ENCODE data around the gene SEPSECS.

Gene SEPSECS

DNA sequence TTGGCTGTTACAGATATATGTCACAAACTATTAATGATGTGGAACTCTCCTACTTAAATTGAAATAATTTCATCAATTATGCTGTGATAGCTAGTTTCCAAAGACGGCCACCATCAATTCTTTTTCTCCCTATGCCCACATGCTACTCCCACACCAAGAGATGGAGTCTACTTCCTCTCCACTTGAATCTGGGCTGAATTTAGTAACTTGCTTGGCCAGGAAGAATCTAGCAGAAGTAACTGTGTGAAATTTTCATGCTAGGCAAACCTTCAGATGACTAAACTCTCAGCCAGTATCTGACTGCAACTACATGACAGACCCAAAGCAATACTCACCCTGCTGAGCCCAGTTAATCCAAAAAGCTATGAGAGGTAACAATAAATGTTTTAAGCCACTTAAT lies 3.2 kb downstream of the SEPSECS start:
- in situ Hi-C loops (cut with MboI; ENCODE audit: low sequenced_read_pairs) = no loop called here

DNA sequence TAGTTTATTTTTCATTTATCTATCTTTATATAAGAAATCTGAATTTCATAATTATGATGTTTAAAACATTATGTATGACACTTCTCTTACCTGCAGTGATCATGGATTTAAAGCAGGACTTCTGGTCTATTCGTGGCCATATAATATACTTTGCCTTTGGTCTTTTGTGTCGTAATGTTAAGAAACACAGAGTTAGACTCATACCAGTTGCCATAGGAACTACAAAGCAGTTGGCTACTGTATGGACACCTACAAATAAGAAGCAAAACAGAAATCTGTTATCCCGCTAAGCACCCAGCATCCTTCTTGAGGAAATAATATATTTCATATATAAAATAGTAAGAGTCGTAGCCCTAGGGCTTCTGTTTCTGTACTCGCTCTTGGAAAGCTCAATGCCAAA lies 4.3 kb downstream of the SEPSECS start:
- in situ Hi-C loops (cut with MboI; ENCODE audit: low sequenced_read_pairs) = no loop called here

DNA sequence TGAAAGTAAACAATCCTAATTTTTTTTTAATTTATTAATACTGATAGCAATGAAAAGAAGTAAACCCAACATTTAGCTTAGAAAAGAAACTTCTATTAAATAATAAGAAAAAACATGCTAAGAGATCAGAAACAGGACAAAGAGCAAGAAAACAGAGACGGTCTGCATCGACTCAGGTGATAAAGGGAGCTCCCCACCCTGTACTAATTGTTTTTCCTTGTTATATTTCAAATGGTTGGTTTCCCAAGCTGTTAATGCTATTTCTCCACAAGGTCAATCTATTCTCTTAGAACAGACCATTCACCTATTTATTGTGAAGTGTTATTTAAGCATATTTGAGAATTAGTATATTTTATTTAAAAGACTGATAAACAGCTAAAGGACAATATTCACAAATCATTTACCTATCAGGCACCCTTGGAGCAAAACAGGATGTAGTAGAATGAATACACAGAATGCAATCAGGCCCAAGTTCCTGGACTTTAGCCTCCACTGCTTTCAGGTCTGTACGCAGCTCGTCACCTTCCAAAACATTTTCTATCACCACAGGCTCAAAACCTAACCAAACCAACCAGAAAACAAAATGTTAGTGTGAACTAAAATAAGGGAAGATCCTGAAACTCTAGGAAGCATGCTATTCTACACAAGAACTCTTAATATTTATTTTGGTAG lies 5.5 kb downstream of the SEPSECS start:
- in situ Hi-C loops (cut with MboI; ENCODE audit: low sequenced_read_pairs) = no loop called here

DNA sequence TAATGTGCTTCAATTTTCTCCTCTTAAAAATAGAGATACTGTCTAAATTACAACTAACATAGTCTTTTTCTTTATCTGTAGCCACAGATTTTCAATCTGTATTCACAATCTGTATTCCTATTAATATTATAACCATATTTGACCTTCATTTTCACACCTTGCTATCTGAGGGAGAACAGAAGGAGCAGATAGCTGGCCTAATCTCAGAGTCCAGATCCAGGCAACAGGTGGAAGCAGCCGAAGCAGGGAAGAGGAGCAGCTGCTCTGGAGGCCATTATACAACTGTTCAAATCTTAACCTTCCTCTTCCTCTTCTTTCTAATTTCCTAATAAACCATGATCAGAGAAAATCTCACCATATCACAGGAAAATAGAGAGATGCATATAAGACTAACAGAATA lies 14.2 kb downstream of the SEPSECS start:
- in situ Hi-C loops (cut with MboI; ENCODE audit: low sequenced_read_pairs) = no loop called here

DNA sequence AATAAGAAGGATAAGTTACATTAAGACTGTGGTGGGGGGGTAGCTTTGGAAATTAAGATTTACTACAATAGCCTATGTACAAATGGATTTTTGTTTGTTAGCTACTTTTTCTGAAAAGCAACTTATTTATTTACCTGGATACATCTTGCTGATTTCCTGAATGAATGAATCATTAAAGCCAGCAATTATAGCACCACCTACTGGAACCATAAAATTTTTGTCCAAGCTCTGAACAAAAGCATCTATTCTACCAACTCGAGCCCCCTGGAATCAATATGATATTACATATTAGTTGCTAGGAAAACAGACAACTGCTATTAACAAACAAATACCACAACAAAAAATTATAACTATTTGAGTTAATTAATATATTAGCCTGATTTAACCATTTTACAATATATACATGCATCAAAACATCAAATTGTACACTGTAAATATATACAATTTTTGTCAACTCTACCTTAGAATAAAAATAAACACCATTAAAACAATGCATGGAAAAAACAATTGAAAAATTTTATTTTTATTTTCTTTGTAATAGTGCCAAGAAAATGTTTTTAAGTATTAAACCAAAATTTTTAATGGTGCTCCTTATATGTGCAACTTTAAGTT lies 15.3 kb downstream of the SEPSECS start:
- in situ Hi-C loops (cut with MboI; ENCODE audit: low sequenced_read_pairs) = no loop called here

DNA sequence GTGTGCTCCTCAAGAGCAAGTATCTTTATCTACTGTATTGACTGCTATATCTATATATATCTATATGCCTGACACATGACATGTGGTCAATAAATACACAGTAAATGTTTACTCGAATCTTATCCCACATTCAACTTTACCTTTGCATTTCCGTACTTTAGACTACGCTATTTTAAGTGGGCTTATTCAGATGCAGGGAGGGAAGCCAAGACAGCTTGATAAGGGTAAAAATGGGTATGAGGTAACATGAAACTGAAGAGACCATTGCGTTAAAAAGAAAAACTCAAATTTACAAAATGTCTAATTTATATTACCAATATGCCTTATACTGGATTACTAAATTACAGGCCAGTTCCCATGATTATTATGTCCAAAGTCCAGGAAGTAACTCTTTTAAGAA lies 17.8 kb downstream of the SEPSECS start:
- in situ Hi-C loops (cut with MboI; ENCODE audit: low sequenced_read_pairs) = no loop called here

DNA sequence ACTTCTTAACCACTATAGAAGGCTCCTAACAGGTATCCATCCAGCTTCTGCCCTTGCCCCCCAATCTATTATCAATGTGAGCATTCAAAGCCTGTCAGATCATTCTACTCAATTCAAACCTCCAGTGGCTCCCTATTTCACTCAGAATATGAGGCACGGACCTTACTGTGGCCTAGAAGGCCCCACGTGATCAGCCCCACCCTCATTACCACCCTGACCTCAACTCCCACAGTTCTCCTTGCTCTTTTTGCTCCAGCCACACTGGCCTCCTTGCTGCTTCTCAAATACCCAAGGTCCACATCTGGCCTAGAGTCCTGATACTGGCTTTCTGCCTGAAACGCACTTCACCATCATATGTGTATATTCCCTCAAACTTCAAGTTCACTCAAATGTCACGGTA lies 18.7 kb downstream of the SEPSECS start:
- in situ Hi-C loops (cut with MboI; ENCODE audit: low sequenced_read_pairs) = no loop called here

DNA sequence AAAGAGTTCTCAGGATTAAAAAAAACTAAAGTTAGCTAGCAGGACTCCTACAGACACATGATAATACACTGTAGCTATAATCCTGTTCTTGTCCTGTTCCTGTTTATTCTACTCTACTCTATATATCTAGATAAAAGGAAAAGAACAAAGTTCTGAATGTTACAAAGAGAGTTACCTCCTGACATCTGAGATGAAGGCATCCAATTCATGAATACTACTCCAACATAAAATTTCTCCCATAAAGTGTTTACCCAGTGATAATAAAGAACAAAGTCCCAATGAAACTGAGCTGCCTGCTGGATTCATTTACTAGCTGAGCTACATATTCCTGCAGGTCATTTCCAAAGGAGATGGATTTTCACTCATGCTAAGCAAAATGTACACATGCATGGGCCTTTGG lies 27.1 kb downstream of the SEPSECS start:
- in situ Hi-C loops (cut with MboI; ENCODE audit: low sequenced_read_pairs) = no loop called here

DNA sequence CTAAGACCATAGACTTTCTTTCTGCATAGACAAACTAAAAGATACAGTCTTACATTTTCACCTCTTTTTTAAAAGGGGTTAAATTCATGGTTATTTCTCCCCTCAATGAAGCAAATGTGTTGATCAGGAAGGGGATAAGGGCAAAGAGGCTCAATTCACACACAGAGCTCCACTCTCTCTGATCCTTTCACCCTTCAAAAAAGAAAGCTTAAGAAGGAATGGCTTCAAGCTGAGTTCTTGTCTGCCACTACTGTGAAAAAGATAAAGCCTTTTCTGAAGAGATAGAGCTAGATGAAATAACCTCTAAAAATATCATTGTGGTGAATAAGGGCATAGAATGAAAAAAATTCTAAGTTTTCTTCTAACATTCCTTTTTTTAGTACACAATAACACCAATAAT lies 28.3 kb downstream of the SEPSECS start:
- in situ Hi-C loops (cut with MboI; ENCODE audit: low sequenced_read_pairs) = no loop called here

DNA sequence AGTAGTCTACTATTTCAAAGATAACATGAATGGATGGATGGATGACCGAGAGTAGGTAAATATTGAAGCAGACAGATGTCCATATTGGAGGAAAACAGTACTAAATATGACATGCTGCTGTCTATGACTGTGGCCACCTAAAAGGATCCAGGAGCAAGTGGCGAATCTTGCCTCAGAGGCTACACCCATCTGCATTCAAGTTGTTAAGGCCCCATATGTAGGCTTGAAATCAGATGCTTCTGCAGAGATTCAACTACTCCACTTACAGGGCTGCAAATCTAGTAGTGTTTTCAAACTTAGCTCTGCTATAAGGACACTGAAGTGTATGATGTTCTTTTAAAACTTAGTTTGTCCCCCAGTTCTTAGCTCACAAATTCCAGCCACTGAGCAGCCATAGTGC lies 28.9 kb downstream of the SEPSECS start:
- in situ Hi-C loops (cut with MboI; ENCODE audit: low sequenced_read_pairs) = no loop called here

DNA sequence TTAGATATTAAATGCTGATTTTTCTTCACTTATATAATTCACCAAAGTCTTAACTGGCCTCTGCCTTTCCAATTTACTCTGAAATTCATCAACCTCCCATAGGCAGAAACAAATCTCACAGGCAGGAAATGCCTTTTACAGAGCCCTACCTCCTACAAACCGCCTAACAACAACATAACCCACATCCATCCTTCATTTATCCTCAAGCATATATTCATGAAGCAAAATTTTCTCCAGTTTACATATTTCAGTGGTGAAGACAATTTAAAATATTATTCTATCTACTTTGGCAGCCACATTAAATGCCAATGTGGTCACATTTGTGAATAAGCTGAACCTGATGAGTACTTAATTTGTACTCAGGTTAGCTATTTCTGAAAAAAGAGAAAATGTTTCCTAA lies 30.3 kb downstream of the SEPSECS start:
- in situ Hi-C loops (cut with MboI; ENCODE audit: low sequenced_read_pairs) = no loop called here

DNA sequence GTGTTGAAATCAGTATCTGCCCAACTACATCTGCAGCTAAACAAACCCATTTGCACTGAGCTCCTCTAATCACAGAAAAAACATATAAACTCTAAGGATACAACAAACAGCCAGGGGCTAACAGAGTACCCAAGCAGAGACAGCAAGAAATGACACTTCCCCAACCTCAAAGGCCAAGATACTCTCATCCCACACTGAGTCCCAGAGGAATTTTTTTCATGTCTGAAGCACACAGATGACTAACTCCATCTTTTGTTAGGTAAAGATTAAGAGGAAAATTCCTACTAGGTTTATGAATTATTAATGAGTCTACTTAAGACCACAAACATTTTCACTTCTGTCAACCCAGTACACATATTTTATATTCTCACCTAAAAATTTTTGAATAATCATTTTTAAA lies 31.6 kb downstream of the SEPSECS start:
- in situ Hi-C loops (cut with MboI; ENCODE audit: low sequenced_read_pairs) = no loop called here

DNA sequence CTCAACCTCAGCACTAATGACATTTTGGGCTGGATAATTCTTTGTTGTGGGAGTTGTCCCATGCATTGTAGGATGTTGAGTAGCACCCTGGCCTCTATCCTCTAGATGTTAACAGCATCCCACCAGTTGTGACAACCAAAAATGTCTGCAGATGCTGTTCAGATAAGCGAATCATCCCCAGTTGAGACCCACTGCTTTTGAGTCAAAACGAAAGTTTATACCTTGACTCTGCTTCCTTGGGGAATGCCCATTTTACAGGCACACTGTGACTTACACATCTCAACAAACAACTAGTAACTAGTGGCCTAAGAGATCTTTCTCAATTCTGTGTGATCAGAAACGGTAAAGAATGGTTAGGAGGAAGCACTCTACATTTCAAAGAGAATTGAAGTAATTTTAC lies 37.0 kb downstream of the SEPSECS start:
- in situ Hi-C loops (cut with MboI; ENCODE audit: low sequenced_read_pairs) = no loop called here

DNA sequence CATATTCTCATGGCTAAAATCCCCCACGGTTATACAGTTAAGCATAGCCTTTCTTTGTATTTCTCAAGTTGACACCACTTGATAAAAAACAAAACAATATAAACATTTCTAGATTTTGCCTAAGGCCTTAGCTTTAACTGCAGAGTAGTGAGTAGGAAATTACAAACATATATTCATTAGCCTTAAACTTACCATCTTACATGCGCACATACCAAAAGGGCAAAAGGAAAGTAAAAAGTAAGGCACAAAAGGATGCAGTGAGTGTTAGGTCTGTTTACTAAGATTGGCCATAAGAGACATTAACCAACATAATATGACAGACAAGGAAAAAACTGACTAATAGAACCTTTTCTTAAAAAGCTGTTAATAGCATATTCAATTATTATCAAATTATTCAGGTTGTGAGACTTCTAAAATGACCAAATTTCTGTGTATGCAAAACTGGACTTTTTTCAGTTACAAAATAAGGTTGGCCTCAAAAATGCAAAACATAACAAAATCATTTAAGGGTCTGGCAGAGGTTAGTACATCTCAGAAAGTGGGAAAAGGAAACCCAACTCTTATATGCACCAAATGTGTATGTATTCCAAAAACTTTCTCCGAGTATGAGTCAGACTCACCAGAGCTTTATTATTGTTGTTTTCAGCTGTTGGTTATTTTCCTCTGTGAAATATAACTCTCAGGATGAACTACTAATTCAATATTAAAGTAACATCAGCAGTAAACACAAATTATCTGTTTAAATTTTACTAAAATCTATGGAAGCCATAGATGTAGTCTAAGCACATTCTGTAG lies 39.9 kb downstream of the SEPSECS start:
- in situ Hi-C loops (cut with MboI; ENCODE audit: low sequenced_read_pairs) = no loop called here

DNA sequence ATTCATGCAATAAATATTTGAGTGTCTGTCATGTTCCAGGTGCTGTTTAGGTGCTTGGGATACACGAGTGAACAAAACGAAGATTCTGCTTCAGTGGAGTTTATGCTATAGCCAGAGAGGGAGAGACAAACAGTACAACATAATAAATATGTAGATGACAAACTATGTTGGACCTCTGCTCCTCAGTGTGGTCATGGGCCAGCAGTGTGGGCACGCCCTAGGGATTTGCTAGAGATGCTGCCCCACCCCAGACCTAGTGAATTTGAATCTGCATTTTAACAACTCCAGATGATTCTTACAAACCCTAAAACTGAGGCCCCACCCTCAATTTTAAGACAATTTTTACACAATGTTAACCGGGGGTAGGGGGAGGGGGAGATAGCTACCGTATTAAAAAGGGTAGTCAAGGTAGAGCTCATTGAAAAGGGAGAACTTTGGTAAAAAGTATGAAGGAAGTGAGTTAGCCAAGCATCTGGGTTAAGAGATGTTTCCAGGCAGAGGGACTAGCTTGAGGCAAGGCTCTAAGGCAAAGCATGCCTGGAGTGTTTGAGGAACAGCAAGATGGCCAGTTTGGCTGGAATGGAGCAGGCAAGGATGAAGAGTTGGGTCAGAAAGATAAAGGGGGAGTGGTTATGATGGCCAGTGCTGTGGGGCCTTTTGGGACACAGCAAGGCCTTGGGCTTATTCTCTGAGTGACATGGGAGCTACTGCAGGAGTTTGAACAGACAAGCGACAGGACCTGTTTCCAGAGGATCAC lies 42.4 kb downstream of the SEPSECS start:
- in situ Hi-C loops (cut with MboI; ENCODE audit: low sequenced_read_pairs) = no loop called here

DNA sequence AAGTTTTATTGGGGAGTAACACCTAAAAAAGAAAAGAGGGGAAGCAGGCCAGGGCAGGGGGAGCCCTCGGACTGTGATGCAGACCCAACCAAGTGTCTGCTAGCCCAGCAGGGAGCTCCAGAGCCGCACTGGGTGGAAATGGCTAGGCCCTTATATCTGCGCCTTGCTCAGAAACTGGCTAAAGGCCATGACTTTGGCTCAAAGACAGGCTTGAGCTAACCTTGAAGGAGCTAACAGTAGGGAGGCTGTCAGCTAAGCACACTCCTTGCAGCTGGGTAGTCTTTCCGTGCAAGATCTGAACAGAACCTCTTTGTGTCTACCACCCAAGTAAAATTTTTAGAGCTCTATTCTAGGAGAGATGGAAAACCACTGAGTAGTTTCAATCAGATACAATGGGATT lies 43.0 kb downstream of the SEPSECS start:
- in situ Hi-C loops (cut with MboI; ENCODE audit: low sequenced_read_pairs) = no loop called here

DNA sequence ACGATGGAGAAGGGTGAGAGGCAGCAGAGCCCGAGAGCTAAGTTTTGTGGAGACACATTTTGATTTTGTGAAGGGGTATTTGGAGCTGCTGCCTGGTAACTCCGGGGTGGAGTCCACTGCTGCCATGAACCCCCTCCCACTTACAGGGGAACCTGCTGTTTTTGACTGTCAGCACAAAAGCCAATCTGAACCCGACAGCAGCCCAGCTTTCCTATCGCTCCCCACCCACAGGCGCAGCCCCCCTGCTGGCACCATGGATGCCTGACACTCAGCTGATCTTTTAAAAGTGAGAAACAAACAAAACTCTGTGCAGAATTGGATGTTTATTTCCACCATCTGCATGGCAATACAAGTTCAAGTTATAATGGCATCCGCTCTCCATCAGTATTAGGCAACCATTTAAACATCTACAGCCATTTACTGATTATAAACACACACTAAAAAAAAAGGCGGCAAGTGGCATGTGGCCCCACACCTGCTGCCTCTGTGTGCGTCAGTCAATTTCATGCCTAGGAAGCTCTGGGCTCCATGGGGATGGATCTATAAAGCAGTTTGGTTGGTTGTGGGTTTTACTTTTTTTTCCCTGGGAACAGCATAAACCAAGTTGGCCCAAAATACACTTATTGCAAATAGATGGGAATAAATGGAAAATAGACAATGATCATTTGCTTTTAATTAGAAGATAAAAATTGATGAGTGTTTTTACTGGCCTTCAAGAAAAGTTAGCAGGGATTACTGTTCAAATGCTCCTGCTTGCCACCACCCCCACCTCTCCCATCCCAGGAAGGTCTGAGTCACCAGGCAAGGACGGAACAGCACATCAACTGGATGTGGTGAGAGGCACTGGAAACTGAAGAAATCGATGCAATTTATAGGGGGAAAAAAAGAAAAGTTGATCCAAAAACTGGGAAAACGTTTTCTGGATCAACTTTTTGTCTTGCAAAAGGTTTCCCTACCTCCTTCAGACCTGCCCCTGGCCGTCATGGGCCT lies 46.0 kb downstream of the SEPSECS start:
- in situ Hi-C loops (cut with MboI; ENCODE audit: low sequenced_read_pairs) = no loop called here

DNA sequence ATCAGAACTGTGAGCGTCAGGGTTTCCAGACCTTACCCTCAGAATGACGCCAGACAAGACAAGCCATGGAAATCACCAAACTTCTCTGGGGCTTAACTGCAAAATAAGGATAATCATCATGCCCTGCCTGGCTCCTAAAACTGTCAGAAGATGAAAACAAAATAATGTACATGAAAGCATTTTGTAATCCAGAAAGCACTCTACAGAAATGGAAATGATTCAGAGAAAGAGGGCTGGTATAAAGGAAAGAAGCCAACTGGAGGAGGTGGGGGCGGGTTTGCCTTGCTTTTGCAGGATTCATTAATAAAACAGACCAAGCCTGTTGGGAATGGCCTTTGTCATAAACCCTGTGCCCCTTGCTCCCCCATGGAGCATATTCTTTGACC lies 47.3 kb downstream of the SEPSECS start:
- in situ Hi-C loops (cut with MboI; ENCODE audit: low sequenced_read_pairs) = no loop called here

DNA sequence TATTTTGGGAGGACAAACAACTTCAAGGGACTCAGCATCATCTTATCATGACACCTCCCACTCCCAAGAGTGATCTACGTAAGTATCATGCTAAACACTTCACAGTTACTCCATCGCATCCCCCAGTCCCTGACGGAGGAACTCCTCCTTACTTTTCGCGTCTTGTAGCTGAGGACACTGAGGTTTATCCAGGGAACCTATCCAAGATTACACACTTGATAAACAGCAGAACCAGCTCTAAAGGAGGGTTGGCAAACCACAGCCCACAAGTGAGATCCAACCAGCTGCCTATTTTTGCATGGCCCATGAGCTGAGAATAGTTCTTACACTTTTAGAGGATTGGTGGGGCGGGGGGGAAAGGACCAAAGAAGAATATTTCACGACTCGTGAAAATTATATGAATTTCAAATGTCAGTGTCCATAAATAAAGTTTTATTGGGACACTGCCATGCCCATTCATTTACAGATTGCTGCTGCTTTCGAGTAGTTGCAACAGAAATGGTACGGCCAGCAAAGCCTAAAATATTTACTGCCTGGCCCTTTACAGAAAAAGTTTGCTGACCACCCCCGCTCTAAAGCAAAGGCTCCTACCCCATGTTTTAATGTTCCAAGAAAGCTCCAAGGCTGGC lies 47.8 kb downstream of the SEPSECS start:
- in situ Hi-C loops (cut with MboI; ENCODE audit: low sequenced_read_pairs) = no loop called here

DNA sequence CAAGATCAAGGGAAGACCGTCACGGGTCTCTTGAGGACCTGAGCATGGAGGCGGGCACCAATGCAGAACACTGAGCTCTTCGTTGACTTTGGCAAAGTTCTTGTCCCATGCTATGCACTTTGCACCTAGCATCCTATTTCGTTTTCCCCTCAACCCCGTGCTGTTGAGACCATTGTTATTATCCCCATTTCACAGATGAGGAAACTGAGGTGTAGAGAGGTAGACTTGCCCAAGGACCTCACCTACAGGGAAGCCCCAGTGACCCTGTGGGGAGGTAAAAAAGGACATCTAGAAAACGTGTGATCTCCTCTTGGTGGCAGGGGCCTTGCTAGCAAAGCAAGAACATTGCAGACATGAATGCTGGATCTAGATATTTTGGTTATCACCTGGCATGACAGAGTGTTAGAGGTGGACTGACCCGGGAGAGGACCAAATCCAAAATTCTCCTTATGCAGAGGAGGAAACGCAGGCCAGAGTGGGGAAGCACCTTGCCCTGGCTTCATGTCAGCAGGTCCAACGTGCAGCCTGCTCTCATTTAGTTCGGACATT lies 48.5 kb downstream of the SEPSECS start:
- in situ Hi-C loops (cut with MboI; ENCODE audit: low sequenced_read_pairs) = no loop called here
